ENCODE results near the gene DEGS2. TPM values are rescaled to one million over a fixed set of nuclear protein-coding genes. Genes with fewer than 3 reads are reported as not detected.

The DEGS2 gene
- total RNA-seq, 1 experiment from 2014 or later = 1.6 TPM

DNA sequence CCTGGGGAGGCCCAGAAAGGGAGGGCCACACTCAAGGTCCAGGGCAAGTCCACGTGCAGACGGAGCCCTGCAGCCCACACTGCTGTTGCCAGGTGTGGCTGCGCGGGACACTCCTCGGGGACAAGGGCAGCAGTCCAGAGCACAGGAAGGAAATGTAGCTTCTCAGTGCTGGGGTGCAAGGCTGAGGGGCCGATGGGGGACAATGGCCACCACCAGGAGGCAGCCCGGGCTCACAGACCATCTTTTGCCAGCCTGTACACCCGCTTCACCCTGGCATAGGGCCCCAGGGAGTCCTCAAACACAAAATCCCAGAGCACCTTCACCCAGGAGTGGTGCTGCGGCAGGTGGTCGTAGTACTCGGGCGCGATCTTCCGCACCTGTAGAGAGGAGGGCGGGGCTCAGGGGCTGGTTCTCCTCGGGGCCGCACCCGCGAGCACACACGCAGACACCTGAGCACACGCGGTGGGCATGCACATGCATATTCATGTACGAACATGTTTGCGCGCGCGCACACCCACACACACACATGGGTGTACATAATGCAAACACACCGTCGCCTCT lies 12.8 kb downstream of the DEGS2 start:
- ATAC-seq (no peak), DNase-seq (ENCODE audit: low spot score) (no peak)
- Mint-ChIP-seq H3K36me3 (no peaks in the 10 kb centered on the region), H3K27me3 (ENCODE audit: low read depth) (no peaks in the 10 kb centered on the region), H3K4me3 (no peak overlapping the region), H3K27ac (no peak overlapping the region), H3K9me3 (no peaks in the 10 kb centered on the region), H3K4me1 (no peaks in the 10 kb centered on the region)
- TF ChIP-seq, protein P1, sequence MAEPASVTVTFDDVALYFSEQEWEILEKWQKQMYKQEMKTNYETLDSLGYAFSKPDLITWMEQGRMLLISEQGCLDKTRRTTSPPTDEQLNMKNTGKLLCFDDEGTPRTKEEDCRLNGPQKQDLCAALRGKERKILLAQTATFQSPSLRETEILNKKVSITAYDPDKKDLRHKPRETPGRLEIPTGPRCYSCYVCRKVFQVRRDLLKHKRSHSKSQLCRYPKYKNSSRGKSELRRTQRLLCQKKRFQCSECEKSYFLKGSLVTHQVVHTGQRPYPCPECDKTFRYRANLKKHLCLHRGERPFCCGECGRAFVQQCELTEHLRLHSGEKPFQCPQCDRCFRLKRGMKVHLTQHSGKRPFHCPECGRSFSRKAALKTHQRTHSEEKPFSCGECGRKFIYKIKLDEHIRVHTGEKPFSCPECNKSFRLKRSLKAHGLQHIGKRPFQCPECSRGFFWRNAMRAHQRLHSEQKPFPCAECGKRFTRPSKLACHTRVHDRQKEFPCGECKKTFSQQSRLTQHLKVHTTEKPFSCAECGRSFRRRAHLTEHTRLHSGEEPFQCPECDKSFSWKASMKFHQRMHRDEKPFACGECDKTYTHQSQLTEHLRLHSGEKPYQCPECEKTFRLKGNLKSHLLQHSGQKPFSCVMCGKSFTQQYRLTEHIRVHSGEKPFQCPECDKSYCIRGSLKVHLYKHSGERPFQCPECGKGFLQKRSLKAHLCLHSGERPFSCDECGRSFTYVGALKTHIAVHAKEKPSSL (CRISPR knock-in tag; conservative IDR thresholded peaks at IDR 0.05) = no peak
- no peak for TF ChIP-seq ZNF396 (CRISPR knock-in tag; IDR thresholded peaks at IDR 0.05; ENCODE audit: borderline replicate concordance)
- TF ChIP-seq, protein P2, sequence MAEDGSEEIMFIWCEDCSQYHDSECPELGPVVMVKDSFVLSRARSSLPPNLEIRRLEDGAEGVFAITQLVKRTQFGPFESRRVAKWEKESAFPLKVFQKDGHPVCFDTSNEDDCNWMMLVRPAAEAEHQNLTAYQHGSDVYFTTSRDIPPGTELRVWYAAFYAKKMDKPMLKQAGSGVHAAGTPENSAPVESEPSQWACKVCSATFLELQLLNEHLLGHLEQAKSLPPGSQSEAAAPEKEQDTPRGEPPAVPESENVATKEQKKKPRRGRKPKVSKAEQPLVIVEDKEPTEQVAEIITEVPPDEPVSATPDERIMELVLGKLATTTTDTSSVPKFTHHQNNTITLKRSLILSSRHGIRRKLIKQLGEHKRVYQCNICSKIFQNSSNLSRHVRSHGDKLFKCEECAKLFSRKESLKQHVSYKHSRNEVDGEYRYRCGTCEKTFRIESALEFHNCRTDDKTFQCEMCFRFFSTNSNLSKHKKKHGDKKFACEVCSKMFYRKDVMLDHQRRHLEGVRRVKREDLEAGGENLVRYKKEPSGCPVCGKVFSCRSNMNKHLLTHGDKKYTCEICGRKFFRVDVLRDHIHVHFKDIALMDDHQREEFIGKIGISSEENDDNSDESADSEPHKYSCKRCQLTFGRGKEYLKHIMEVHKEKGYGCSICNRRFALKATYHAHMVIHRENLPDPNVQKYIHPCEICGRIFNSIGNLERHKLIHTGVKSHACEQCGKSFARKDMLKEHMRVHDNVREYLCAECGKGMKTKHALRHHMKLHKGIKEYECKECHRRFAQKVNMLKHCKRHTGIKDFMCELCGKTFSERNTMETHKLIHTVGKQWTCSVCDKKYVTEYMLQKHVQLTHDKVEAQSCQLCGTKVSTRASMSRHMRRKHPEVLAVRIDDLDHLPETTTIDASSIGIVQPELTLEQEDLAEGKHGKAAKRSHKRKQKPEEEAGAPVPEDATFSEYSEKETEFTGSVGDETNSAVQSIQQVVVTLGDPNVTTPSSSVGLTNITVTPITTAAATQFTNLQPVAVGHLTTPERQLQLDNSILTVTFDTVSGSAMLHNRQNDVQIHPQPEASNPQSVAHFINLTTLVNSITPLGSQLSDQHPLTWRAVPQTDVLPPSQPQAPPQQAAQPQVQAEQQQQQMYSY (CRISPR knock-in tag; IDR thresholded peaks at IDR 0.05) = no peak
- no peak for TF ChIP-seq IRF2 (CRISPR knock-in tag; IDR thresholded peaks at IDR 0.05; ENCODE audit: borderline replicate concordance, low read depth)
- TF ChIP-seq ZNF219 (CRISPR knock-in tag; IDR thresholded peaks at IDR 0.05; ENCODE audit: borderline replicate concordance) = no peak
- TF ChIP-seq NR3C1 (CRISPR knock-in tag; conservative IDR thresholded peaks at IDR 0.05; ENCODE audit: low read depth) = no peak
- TF ChIP-seq MYBL2 (CRISPR knock-in tag; IDR thresholded peaks at IDR 0.05) = no peak
- TF ChIP-seq, protein P3, sequence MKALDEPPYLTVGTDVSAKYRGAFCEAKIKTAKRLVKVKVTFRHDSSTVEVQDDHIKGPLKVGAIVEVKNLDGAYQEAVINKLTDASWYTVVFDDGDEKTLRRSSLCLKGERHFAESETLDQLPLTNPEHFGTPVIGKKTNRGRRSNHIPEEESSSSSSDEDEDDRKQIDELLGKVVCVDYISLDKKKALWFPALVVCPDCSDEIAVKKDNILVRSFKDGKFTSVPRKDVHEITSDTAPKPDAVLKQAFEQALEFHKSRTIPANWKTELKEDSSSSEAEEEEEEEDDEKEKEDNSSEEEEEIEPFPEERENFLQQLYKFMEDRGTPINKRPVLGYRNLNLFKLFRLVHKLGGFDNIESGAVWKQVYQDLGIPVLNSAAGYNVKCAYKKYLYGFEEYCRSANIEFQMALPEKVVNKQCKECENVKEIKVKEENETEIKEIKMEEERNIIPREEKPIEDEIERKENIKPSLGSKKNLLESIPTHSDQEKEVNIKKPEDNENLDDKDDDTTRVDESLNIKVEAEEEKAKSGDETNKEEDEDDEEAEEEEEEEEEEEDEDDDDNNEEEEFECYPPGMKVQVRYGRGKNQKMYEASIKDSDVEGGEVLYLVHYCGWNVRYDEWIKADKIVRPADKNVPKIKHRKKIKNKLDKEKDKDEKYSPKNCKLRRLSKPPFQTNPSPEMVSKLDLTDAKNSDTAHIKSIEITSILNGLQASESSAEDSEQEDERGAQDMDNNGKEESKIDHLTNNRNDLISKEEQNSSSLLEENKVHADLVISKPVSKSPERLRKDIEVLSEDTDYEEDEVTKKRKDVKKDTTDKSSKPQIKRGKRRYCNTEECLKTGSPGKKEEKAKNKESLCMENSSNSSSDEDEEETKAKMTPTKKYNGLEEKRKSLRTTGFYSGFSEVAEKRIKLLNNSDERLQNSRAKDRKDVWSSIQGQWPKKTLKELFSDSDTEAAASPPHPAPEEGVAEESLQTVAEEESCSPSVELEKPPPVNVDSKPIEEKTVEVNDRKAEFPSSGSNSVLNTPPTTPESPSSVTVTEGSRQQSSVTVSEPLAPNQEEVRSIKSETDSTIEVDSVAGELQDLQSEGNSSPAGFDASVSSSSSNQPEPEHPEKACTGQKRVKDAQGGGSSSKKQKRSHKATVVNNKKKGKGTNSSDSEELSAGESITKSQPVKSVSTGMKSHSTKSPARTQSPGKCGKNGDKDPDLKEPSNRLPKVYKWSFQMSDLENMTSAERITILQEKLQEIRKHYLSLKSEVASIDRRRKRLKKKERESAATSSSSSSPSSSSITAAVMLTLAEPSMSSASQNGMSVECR (CRISPR knock-in tag; IDR thresholded peaks at IDR 0.05; ENCODE audit: borderline replicate concordance) = no peak
- TF ChIP-seq, protein P4, sequence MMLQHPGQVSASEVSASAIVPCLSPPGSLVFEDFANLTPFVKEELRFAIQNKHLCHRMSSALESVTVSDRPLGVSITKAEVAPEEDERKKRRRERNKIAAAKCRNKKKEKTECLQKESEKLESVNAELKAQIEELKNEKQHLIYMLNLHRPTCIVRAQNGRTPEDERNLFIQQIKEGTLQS (CRISPR knock-in tag; conservative IDR thresholded peaks at IDR 0.05) = no peak
- no peak for TF ChIP-seq RORB (CRISPR knock-in tag; IDR thresholded peaks at IDR 0.05)
- TF ChIP-seq, protein P5, sequence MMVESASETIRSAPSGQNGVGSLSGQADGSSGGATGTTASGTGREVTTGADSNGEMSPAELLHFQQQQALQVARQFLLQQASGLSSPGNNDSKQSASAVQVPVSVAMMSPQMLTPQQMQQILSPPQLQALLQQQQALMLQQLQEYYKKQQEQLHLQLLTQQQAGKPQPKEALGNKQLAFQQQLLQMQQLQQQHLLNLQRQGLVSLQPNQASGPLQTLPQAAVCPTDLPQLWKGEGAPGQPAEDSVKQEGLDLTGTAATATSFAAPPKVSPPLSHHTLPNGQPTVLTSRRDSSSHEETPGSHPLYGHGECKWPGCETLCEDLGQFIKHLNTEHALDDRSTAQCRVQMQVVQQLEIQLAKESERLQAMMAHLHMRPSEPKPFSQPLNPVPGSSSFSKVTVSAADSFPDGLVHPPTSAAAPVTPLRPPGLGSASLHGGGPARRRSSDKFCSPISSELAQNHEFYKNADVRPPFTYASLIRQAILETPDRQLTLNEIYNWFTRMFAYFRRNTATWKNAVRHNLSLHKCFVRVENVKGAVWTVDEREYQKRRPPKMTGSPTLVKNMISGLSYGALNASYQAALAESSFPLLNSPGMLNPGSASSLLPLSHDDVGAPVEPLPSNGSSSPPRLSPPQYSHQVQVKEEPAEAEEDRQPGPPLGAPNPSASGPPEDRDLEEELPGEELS (CRISPR knock-in tag; IDR thresholded peaks at IDR 0.05) = no peak
- no peak for TF ChIP-seq GTF2I (CRISPR knock-in tag; conservative IDR thresholded peaks at IDR 0.05)
- TF ChIP-seq JUN (CRISPR knock-in tag; IDR thresholded peaks at IDR 0.05) = no peak
- TF ChIP-seq, protein P6, sequence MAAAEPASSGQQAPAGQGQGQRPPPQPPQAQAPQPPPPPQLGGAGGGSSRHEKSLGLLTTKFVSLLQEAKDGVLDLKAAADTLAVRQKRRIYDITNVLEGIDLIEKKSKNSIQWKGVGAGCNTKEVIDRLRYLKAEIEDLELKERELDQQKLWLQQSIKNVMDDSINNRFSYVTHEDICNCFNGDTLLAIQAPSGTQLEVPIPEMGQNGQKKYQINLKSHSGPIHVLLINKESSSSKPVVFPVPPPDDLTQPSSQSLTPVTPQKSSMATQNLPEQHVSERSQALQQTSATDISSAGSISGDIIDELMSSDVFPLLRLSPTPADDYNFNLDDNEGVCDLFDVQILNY (CRISPR knock-in tag; IDR thresholded peaks at IDR 0.05) = no peak
- TF ChIP-seq NR1H2 (CRISPR knock-in tag; IDR thresholded peaks at IDR 0.05) = no peak
- ChIA-PET POLR2A (no interaction called here), CTCF (interaction anchor here (0.7 to 9.5 kb wide), 5 partner anchors 7 to 137 kb away, joined by 3 to 136 read pairs (median 4); partner anchors contain the start of gene DEGS2)

All from WTC11 (cell line).